GM20431 (cell line): Measurements from ENCODE around the gene NCAM1.

ENCODE experiments used
- in situ Hi-C: fragments of 300-500 bp; cut with MseI, MboI; formaldehyde crosslinking; loops from one replicate; pipeline ENCODE4 v1.15.0; 2020; ENCODE audit warnings: low sequenced_read_pairs; ENCODE audit not compliant: unreplicated experiment

Gene NCAM1

GRCh38 chr11:112967082-112967481, 5.9 kb downstream of the NCAM1 start:
- in situ Hi-C loops, result no loop called here

DNA sequence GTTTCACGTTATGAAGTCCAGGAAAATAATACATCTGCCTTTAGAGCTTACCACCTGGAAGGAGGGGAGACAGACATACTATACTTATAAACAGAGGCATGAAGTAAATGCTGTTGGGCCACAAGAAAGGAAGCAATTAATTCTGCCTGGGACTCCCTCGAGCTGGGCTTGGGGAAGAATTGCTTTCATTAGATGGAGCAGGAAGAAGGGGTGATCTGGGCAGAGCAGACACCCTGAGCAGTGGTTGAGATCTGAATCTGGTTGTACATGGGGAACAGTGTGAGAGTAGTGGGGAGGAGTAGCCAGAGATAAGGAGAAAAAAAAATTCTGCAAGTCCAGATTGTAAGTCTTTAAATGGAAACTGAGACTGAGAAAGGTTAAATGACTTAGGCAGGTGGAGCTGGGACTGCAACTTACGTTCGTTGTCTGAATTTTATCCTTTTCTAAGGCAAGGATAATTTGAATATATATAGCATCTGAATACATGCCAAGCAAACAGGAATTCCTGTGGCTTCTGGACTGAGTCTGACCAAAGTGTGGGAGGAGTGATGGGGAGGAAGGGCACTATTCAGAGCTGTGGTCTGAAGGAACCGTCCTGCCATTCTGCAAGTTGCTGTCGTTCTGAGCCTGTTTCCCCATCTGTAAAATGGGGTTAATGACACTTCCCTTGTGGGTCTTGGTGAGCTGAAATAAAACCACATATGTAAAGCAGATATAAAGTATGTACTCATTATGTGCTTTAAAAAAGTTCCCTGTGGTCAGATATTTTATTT, 7.9 kb downstream of the NCAM1 start:
- in situ Hi-C loops, result no loop called here

DNA sequence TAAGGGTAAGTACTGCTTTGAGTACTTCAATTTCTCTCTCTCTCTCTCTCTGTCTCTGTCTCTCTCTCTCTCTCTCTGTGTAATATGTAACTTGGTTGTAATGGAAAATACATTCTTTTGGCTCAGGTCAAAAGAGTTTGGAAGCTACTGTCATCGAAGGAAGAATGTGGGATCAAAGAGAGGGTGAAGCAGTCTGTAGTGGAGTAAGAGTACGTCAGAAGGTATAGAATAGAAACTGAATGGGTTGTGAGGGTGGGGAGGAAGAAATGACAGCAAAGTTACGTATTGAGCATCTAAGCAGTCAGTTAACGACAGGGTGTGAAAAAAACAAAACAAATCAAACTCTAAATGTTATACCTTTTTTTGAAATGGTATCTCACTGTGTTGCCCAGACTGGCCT, 10.0 kb downstream of the NCAM1 start:
- in situ Hi-C loops, result no loop called here

- in situ Hi-C loops, result no loop called here
These were observed 10.6 kb downstream of the NCAM1 start for GRCh38 chr11:112971827-112972226.

DNA sequence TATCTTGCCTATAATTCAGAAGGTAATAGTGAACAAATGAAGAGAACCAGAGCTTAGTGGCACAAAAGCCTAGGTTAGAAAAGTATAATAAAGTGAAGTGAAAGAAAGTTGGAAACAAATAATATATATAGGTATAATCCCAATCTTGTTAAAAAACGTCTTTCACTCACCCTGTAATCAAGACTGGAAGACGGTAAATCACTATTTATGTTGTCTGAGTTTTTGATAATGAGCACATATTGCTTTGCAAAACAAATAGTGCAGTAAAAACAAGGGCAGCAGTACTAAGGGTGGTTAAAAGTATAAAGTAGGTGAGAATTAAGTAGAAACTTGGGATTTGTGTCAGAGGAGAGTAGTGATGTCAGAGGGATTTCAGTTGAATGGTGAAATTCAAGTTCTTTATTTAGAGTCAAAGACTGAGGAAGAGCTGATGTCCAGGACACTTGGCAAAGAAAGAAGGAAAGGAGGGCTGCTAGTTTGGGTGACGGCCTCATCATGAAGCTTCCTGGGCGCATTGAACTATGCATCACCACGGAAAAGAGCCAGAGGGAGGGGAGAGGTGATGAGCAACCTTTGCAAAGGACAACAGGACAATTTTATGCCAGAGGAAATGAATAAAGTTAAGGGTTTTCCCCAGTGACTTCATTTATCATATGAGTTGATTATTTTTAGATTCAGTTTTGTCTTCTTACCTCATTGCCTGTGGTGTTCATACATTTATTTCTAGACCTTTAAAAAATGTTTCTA, 11.4 kb downstream of the NCAM1 start:
- in situ Hi-C loops, result no loop called here

- in situ Hi-C loops, result no loop called here
These were observed 13.8 kb downstream of the NCAM1 start for GRCh38 chr11:112975051-112975450.

DNA sequence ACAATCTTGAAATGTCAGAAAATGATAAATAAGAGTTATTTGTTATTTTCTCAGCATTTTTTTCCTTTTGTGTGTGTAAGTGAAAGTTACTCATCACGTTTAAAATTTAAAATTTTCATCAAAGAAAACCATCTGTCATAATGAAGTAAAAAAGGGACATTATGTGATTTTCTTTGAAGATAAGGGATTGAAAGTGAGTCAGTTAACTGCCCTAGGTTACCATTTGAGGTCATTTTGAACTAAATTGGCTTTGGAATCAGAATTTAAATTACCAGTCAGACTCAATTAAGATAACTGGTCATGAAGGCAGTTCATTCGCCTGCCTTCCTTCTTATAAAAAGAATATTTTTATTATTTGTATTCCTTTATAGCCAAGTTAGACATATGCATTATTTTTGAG, 14.3 kb downstream of the NCAM1 start:
- in situ Hi-C loops, result no loop called here

DNA sequence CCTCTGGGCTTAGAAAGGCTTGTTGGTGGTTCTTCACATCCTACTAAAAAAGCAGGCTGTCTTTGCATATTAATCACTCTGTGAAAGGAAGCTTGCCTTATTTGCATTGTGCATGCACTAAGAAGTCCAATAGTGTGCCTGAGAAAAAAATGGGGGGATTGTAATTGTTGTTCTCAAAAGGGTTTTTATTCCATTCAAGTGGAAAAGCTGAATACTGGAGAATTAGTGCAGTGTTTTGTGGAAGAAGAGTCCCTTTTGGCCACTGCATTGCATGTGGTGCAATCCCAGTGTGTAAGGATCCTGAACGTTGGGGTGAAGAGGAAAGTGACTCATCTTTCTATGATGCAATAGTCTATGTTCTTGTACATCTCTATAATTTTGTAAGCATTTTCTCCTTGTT, 16.5 kb downstream of the NCAM1 start:
- in situ Hi-C loops, result no loop called here

DNA sequence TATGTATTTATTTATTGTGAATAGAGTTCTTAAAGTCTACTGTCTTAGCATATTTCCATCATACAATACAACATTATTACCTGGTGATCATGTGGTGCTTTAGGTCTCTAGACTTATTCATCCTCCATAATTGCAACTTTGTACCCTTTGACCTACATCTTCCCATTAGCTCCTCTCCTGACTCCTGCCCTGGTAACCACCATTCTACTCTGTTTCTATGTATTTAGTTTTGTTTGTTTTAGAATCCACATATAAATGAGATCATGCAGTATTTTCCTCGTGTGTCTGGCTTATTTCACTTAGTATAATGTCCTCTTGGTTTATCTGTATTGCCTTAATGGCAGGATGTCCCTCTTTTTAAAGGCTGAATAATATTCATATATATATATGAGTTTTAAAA, 22.7 kb downstream of the NCAM1 start:
- in situ Hi-C loops, result no loop called here

GRCh38 chr11:112989198-112989597, 28.0 kb downstream of the NCAM1 start:
- in situ Hi-C loops, result no loop called here

GRCh38 chr11:112993808-112994207, 32.6 kb downstream of the NCAM1 start:
- in situ Hi-C loops, result no loop called here

DNA sequence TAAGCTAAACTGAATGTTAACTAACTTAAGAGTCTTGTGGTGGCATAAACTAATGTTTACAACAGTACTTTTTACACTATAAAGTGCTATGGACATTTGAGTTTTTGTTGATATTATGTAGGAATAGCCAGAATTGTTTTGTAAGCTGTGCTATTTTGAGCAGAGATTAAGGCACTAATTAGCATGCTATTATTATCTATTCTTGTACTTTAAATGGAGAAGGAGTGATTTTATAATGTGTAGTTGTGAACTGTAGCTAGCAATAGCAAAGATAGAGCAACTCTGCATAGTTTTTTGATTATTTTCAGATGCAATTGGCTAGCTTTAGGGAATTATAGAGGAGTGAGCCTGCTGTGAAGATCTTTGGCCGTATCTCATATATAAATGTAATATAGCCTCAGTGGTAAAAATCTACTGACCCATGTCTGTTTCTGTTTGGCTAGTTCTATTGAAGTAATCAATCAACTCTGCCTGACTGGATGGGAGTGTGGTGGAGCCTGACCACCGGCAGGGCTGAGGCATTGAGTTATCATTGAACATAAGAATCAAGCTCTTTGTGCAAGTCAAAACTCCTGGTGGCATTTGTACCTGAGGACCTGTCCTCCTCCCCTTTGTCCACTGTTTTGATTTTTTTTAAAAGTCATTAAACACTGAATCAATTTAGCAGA, 34.3 kb downstream of the NCAM1 start:
- in situ Hi-C loops, result no loop called here

GRCh38 chr11:112996994-112997393, 35.8 kb downstream of the NCAM1 start:
- in situ Hi-C loops, result no loop called here

DNA sequence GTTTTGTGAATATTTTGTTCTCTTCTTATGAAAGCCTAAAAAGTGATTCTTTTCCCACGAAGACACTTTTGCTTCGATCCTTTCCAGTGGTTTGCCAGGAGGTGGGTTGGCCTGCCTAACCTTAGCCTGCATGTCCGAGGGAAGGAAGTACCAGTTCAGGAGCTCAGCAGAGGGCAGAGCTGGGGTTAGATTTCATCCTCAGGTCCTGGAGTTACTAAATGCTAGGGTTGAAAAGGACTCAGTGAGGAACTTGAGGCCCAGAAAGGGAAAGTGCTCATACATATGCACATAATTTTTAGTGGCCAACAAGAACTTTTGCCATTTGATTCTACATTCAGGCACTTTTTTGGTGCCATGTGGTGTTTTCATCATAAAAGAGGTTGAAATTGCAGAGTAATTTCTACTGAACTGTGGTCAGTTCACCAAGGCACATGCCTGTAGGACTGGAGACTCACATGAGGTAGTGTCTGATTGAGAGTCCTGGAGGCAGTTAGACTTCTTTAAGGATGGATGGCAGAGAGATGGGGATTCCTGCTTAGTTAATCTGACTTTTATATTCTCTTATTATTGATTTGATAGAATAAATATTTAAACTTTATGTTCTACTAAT, 36.7 kb downstream of the NCAM1 start:
- in situ Hi-C loops, result no loop called here

GRCh38 chr11:112999520-112999919, 38.3 kb downstream of the NCAM1 start:
- in situ Hi-C loops, result no loop called here

DNA sequence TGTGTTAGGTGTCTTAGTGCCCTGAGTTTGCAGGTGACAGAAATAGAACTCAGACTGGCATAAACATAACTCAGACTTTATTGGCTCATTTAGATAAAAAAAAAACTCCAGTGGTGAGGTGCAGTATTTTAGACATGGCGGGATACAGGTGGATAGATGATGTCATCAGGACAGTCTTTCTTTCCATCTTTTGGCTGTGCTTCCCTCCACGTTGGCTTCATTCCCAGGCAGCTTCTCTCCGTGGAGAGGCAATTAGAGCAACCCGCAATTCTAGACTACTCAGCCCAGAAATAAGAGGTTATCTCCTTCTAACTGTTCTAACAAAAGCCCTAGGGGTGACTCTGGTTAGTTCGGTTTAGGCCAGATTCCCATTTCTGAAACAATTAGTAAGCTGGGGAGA, 40.5 kb downstream of the NCAM1 start:
- in situ Hi-C loops, result no loop called here

DNA sequence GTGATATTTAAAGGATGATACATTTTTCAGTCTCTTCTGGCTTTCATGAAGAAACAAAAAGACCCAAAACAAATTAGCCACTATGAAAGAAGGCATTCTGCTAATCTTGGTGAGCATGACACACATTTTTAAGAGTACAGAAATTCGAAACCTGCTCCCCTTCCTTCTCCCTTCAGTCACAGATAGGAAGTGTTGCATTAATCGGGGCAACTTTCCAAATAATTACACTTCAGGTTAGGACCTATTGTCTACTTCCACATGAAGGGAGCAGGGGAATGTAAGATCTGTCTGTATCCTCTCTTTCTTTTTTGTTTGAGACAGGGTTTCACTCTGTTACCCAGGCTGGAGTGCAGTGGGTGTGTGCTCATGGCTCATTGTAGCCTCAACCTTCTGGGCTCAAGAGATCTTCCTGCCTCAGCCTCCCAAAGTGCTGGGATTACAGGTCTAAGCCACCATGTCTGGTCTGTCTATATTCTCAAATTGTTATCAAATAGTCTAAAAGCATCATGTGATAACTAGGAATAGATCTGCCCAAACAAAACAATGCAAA, 45.8 kb downstream of the NCAM1 start:
- in situ Hi-C loops, result no loop called here

GRCh38 chr11:113014262-113015097, 53.3 kb downstream of the NCAM1 start:
- in situ Hi-C loops, result no loop called here

- in situ Hi-C loops, result no loop called here
These were observed 53.9 kb downstream of the NCAM1 start for GRCh38 chr11:113015098-113015455.

DNA sequence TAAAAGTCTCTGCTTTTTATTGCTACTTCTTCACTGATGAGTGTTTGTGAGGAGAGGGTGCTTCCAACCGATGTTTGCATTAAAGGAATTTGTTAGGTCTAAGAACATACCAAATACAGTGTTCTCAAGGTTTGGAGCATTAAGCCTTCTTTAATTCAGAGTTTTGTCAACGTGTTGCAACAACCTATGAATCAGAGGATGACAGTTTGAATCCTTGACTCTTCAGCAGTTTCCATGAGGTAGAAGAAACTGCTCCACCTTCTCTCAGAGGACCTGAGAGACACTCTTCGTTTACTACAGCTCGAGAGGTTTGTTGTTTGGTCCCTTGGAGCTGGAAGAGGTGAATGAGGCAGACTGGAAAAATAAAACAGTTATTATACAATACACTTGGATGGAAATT, 55.7 kb downstream of the NCAM1 start:
- in situ Hi-C loops, result no loop called here
